ENCODE measurements around the gene ASNS. TPM values are rescaled to one million over a fixed set of nuclear protein-coding genes. Genes with fewer than 3 reads are reported as not detected.

The ASNS gene
- total and polyA plus RNA-seq, 2 experiments from 2014 or later, result 24.5 to 25.1 TPM

GRCh38 chr7:97819161-97819560, 53.0 kb downstream of the ASNS start:
- no peaks in the 10 kb centered on the region for H3K36me3 ChIP-seq
- no peak for DNase-seq (ENCODE audit: low read depth in 1 of 2, low spot score in 1 of 2)
- H3K9me3 ChIP-seq (ENCODE audit: low read depth), result no peaks in the 10 kb centered on the region
- H3K4me1 ChIP-seq (ENCODE audit: low read depth), result no peaks in the 10 kb centered on the region
- no peak for TF ChIP-seq CTCF (IDR thresholded peaks at IDR 0.05; ENCODE audit: low read depth, low read length)
- no peak overlapping the region for H3K4me3 ChIP-seq
- no peak overlapping the region for H3K27ac ChIP-seq
- H3K27me3 ChIP-seq, result no peaks in the 10 kb centered on the region

- Histone ChIP-seq H3K27ac (no peak overlapping the region), H3K27me3 (no peaks in the 10 kb centered on the region), H3K36me3 (no peaks in the 10 kb centered on the region), H3K4me3 (no peak overlapping the region), H3K9me3 (ENCODE audit: low read depth) (no peaks in the 10 kb centered on the region), H3K4me1 (ENCODE audit: low read depth) (no peaks in the 10 kb centered on the region)
- DNase-seq (ENCODE audit: low read depth in 1 of 2, low spot score in 1 of 2), result no peak
- TF ChIP-seq CTCF (IDR thresholded peaks at IDR 0.05; ENCODE audit: low read depth, low read length), result no peak
Measured at GRCh38 chr7:97818066-97818663, 54.0 kb downstream of the ASNS start.

Other genes with a start within 250 kb of the ASNS start
- not detected in 2 replicates for gene TAC1, start 140.3 kb downstream of the ASNS start, total RNA-seq
- not detected in 2 replicates for gene TAC1, start 140.3 kb downstream of the ASNS start, polyA plus RNA-seq
- not detected in 2 replicates for gene OCM2, start 117.8 kb upstream of the ASNS start, total RNA-seq
- not detected in 2 replicates for gene OCM2, start 117.8 kb upstream of the ASNS start, polyA plus RNA-seq
- gene LMTK2, start 234.5 kb upstream of the ASNS start, total RNA-seq, result 19.2 and 23.8 TPM in 2 replicates
- gene LMTK2, start 234.5 kb upstream of the ASNS start, polyA plus RNA-seq, result 6.7 and 9.4 TPM in 2 replicates